HepG2 (cell line): ENCODE data around the gene PRKCZ. TPM values are rescaled to one million over a fixed set of nuclear protein-coding genes. Genes with fewer than 3 reads are reported as not detected.
A peak's percentile ranks its signal among the peaks of the same experiment; 100 is the strongest.

Experiments
- AKAP8 ChIP-seq: sonication (generic); formaldehyde crosslinking; IDR thresholded peaks from 2 replicates; pipeline ENCODE4 v1.5.1; 2020; ENCODE audit warnings: mild to moderate bottlenecking, missing genetic modification reagents
- CREB1 ChIP-seq, 2 experiments: fragments of 450-650 bp in 1 of 2; IDR thresholded peaks; 2 replicates each; pipeline ENCODE4 v1.6.1; 2016 to 2017; ENCODE audit warnings: control low read depth in 1 of 2, mild to moderate bottlenecking in 1 of 2, missing compliant biosample characterization in 1 of 2, missing genetic modification characterization in 1 of 2
- ERF ChIP-seq: IDR thresholded peaks from 2 replicates; pipeline ENCODE4 v1.6.1; 2018; ENCODE audit warnings: missing biosample characterization, missing genetic modification reagents
- FOXO1 ChIP-seq: sonication (generic); formaldehyde crosslinking; IDR thresholded peaks from 2 replicates; pipeline ENCODE4 v1.4.0; 2020; ENCODE audit warnings: missing genetic modification reagents
- KMT2A ChIP-seq: sonication (generic); formaldehyde crosslinking; IDR thresholded peaks from 2 replicates; pipeline ENCODE4 v1.4.0; 2020; ENCODE audit warnings: missing genetic modification reagents
- LRRFIP1 ChIP-seq: sonication (generic); formaldehyde crosslinking; conservative IDR thresholded peaks from 2 replicates; pipeline ENCODE4 v1.4.0; 2020; ENCODE audit warnings: missing genetic modification reagents
- MTF2 ChIP-seq: sonication (generic); formaldehyde crosslinking; IDR thresholded peaks from 2 replicates; pipeline ENCODE4 v1.5.0; 2020; ENCODE audit warnings: missing genetic modification reagents, borderline replicate concordance
- MXD4 ChIP-seq: IDR thresholded peaks from 2 replicates; pipeline ENCODE4 v1.6.1; 2016; ENCODE audit warnings: mild to moderate bottlenecking, missing biosample characterization, missing genetic modification reagents
- NCOA5 ChIP-seq: sonication (generic); formaldehyde crosslinking; IDR thresholded peaks from 2 replicates; pipeline ENCODE4 v1.4.0; 2020; ENCODE audit warnings: missing genetic modification reagents
- SALL1 ChIP-seq: sonication (generic); formaldehyde crosslinking; IDR thresholded peaks from 2 replicates; pipeline ENCODE4 v1.8.0; 2022; ENCODE audit warnings: mild to moderate bottlenecking, missing genetic modification reagents
- SMAD9 ChIP-seq: sonication (generic); formaldehyde crosslinking; IDR thresholded peaks from 2 replicates; pipeline ENCODE4 v1.5.1; 2020; ENCODE audit warnings: mild to moderate bottlenecking, missing genetic modification reagents
- SOX13 ChIP-seq, 3 experiments: fragments of 450-650 bp in 1 of 3; sonication (generic) in 1 of 3; formaldehyde crosslinking in 1 of 3; IDR thresholded peaks in 2 of 3; conservative IDR thresholded peaks in 1 of 3; 2 replicates each; pipeline versions ENCODE4 v1.5.0 to v1.6.1; 2016 to 2020; ENCODE audit warnings: antibody characterized with exemption in 1 of 3, mild to moderate bottlenecking in 1 of 3, missing compliant biosample characterization in 1 of 3, missing genetic modification reagents in 1 of 3, moderate library complexity in 1 of 3
- SRSF9 ChIP-seq: fragments of 200-400 bp; formaldehyde crosslinking; IDR thresholded peaks from 2 replicates; pipeline ENCODE4 v1.6.1; 2018; ENCODE audit warnings: borderline replicate concordance, mild to moderate bottlenecking, low read depth, low read length; ENCODE audit not compliant: insufficient read depth, poor library complexity, severe bottlenecking
- SYNCRIP ChIP-seq: fragments of 200-400 bp; formaldehyde crosslinking; IDR thresholded peaks from 2 replicates; pipeline ENCODE4 v1.6.1; 2018; ENCODE audit warnings: mild to moderate bottlenecking, low read depth, low read length; ENCODE audit not compliant: insufficient read depth
- TAF1 ChIP-seq: sonication (generic); formaldehyde crosslinking; IDR thresholded peaks from 2 replicates; pipeline ENCODE4 v1.4.0; 2020; ENCODE audit warnings: missing genetic modification reagents
- ZFP37 ChIP-seq: sonication (generic); formaldehyde crosslinking; IDR thresholded peaks from 2 replicates; pipeline ENCODE4 v1.4.0; 2020; ENCODE audit warnings: missing genetic modification reagents, borderline replicate concordance
- ZNF143 ChIP-seq: sonication (generic); formaldehyde crosslinking; IDR thresholded peaks from 2 replicates; pipeline ENCODE4 v1.4.0; 2020; ENCODE audit warnings: missing genetic modification reagents
- ZNF501 ChIP-seq: sonication (generic); formaldehyde crosslinking; IDR thresholded peaks from 2 replicates; pipeline ENCODE4 v1.5.1; 2020; ENCODE audit warnings: mild to moderate bottlenecking, moderate library complexity, missing genetic modification reagents
- ZNF510 ChIP-seq: sonication (generic); formaldehyde crosslinking; IDR thresholded peaks from 2 replicates; pipeline ENCODE4 v1.4.0; 2020; ENCODE audit warnings: low read depth, mild to moderate bottlenecking, missing genetic modification reagents
- ZNF619 ChIP-seq: sonication (generic); formaldehyde crosslinking; IDR thresholded peaks from 2 replicates; pipeline ENCODE4 v1.4.0; 2020; ENCODE audit warnings: mild to moderate bottlenecking, missing genetic modification reagents
- ZNF746 ChIP-seq: sonication (generic); formaldehyde crosslinking; IDR thresholded peaks from 2 replicates; pipeline ENCODE4 v1.8.0; 2022; ENCODE audit warnings: mild to moderate bottlenecking, missing genetic modification reagents
- ZNF816 ChIP-seq: sonication (generic); formaldehyde crosslinking; IDR thresholded peaks from 2 replicates; pipeline ENCODE4 v1.8.0; 2022; ENCODE audit warnings: missing genetic modification reagents, mild to moderate bottlenecking, borderline replicate concordance
- ZNF839 ChIP-seq: sonication (generic); formaldehyde crosslinking; IDR thresholded peaks from 2 replicates; pipeline ENCODE4 v1.4.0; 2020; ENCODE audit warnings: missing genetic modification reagents, mild to moderate bottlenecking, borderline replicate concordance
- ZSCAN30 ChIP-seq: sonication (generic); formaldehyde crosslinking; IDR thresholded peaks from 2 replicates; pipeline ENCODE4 v1.5.0; 2020; ENCODE audit warnings: mild to moderate bottlenecking, missing genetic modification reagents
- polyA plus RNA-seq, 8 experiments: library from polyadenylated mRNA; depleted of rRNA in 3 of 8; stranded (reverse) in 7 of 8; unstranded in 1 of 8; fragments of >200 nt; fragmentation: Illumina TruSeq in 4 of 8; extraction: Trizol in 4 of 8; gene quantifications; 2 replicates each; pipeline versions ENCODE4 v1.2.1 to v1.2.3, GENCODE V29; 2011 to 2016; ENCODE audit warnings: low read depth in 4 of 8, missing spikeins in 1 of 8, mixed read lengths in 1 of 8; ENCODE audit not compliant: insufficient read depth in 1 of 8
- total RNA-seq, 5 experiments: library from RNA; depleted of rRNA; stranded (reverse); fragments of >200 nt; fragmentation: Illumina TruSeq; extraction: Trizol; gene quantifications; 2 replicates each; pipeline ENCODE4 v1.2.3, GENCODE V29; 2016; ENCODE audit warnings: low read depth in 1 of 5
- TF ChIP-seq, protein P1 (sequence below): sonication (generic); formaldehyde crosslinking; IDR thresholded peaks from 2 replicates; pipeline ENCODE4 v1.9.0; 2022; ENCODE audit warnings: missing genetic modification reagents, mild to moderate bottlenecking, borderline replicate concordance

PRKCZ gene
- total and polyA plus RNA-seq, 2 of the 13 experiments (the other 11 are each of a cell fraction or from before 2014, with no cell fraction given): 34.7 to 85.2 TPM

DNA sequence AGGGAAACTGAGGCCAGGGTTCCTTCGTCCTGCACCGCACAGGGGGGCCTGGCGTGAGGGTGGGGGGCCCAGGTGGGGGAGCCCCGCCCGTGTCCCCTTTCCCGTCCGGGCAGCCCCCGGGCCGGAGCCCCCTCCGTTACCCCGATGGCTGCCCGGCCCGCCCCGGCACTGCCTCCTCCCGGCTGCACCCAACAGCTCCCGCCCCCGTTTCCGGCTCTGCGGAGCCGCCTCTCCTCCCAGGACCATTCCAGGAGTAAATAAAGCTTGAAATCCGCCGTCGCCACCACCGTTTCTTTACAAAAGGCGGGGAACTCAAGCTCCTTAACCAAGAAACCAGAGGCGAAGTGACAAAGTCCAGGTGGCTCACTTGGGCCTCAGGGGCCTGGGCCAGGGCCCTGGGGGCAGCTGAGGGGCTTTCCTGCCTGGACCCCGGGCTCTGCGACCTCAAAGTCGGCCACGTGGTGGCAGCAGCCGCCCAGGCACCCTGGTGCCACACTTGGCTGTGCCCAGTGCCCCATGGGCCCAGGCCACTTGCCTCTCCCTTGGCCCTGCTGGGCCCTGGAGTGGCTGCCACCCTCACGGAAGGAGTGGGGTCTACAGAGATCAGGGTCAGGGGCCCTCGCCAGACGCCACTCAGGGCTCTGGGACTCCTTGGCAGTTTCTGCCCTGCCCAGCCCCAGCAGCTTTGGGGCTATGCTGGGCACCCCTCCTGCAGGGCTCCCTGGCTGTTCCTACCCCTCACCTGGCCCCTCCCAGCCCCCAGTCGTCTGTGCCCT, 144.9 kb downstream of the PRKCZ start (continued):
- no peak for TF ChIP-seq ZNF510
- TF ChIP-seq KMT2A: 0 out of 2 replicates have a peak, but pooled peaks have one; percentile 42
- no peak for TF ChIP-seq ZNF839 (CRISPR knock-in tag)
- TF ChIP-seq SRSF9: no peak
- TF ChIP-seq ZNF746 (CRISPR knock-in tag): no peak
- TF ChIP-seq LRRFIP1: no peak
- TF ChIP-seq ERF (CRISPR knock-in tag): peak; percentile 63; the same call in 1 of the 2 replicates
- no peak; the same call in 1 of the 2 replicates for TF ChIP-seq FOXO1 (CRISPR knock-in tag)
- no peak; the same call in 1 of the 2 replicates for TF ChIP-seq MTF2
- no peak for TF ChIP-seq ZNF816
- TF ChIP-seq ZNF143 (CRISPR knock-in tag): peak; percentile 45; the same call in 1 of the 2 replicates
- TF ChIP-seq, protein P1, sequence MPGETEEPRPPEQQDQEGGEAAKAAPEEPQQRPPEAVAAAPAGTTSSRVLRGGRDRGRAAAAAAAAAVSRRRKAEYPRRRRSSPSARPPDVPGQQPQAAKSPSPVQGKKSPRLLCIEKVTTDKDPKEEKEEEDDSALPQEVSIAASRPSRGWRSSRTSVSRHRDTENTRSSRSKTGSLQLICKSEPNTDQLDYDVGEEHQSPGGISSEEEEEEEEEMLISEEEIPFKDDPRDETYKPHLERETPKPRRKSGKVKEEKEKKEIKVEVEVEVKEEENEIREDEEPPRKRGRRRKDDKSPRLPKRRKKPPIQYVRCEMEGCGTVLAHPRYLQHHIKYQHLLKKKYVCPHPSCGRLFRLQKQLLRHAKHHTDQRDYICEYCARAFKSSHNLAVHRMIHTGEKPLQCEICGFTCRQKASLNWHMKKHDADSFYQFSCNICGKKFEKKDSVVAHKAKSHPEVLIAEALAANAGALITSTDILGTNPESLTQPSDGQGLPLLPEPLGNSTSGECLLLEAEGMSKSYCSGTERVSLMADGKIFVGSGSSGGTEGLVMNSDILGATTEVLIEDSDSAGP: peak; percentile 89; the same call in 1 of the 2 replicates
- no peak for TF ChIP-seq CREB1 (IDR thresholded peaks at IDR 0.05)
- no peak for TF ChIP-seq CREB1 (CRISPR knock-in tag; IDR thresholded peaks at IDR 0.05)
- TF ChIP-seq SYNCRIP: no peak
- TF ChIP-seq TAF1: peak; percentile 37; the same call in 1 of the 2 replicates
- TF ChIP-seq ZFP37 (CRISPR knock-in tag): no peak
- TF ChIP-seq SALL1 (CRISPR knock-in tag): peak; percentile 49; the same call in 1 of the 2 replicates
- peak; percentile 84; the same call in 1 of the 2 replicates for TF ChIP-seq AKAP8 (CRISPR knock-in tag)
- peak; percentile 97 for TF ChIP-seq ZNF501 (CRISPR knock-in tag)
- no peak for TF ChIP-seq NCOA5 (CRISPR knock-in tag)
- peak; percentile 35; the same call in 1 of the 2 replicates for TF ChIP-seq SOX13 (IDR thresholded peaks at IDR 0.05)
- peak in 1 of 2 experiments; percentile 34; a peak in 1 of 4 replicates for TF ChIP-seq SOX13 (CRISPR knock-in tag; conservative IDR thresholded peaks at IDR 0.05 in 1 of 2, IDR thresholded peaks at IDR 0.05 in 1 of 2)
- TF ChIP-seq ZSCAN30 (CRISPR knock-in tag): no peak
- 0 out of 2 replicates have a peak, but pooled peaks have one; percentile 19 for TF ChIP-seq MXD4 (CRISPR knock-in tag)
- TF ChIP-seq SMAD9: no peak
- TF ChIP-seq ZNF619 (CRISPR knock-in tag): no peak
